GM12891 (cell line): ENCODE measurements around the gene R3HDM2.

ENCODE experiments used
- POLR2A ChIP-seq: IDR thresholded peaks from 2 replicates; pipeline ENCODE4 v1.6.1; 2011; ENCODE audit warnings: low read depth, low read length, control low read depth
- POLR2AphosphoS5 ChIP-seq: IDR thresholded peaks from 2 replicates; pipeline ENCODE4 v1.6.1; 2011; ENCODE audit warnings: low read depth, low read length, control low read depth
- POU2F2 ChIP-seq: IDR thresholded peaks from 2 replicates; pipeline ENCODE4 v1.6.1; 2011; ENCODE audit warnings: low read depth, mild to moderate bottlenecking, control low read depth, low read length, moderate library complexity
- TAF1 ChIP-seq: IDR thresholded peaks from 2 replicates; pipeline ENCODE4 v1.6.1; 2011; ENCODE audit warnings: low read depth, low read length, control low read depth

- TF ChIP-seq POLR2A = no peak
- TF ChIP-seq POLR2AphosphoS5 = no peak
- TF ChIP-seq TAF1 = no peak
- TF ChIP-seq POU2F2 = no peak
Measured at GRCh38 chr12:57389033-57389432, 41.8 kb downstream of the R3HDM2 start.
